ENCODE data around the gene EDN3.

- no peak for TF ChIP-seq ETS2 (tag; IDR thresholded peaks at IDR 0.05; ENCODE audit: borderline replicate concordance, poor library complexity, severe bottlenecking)
- no peak for TF ChIP-seq MCM2 (IDR thresholded peaks at IDR 0.05; ENCODE audit: low read depth)
Measured at GRCh38 chr20:59259946-59260345, 40.5 kb upstream of the EDN3 start.

Measured in K562 (cell line).